HG03521 (cell line): Measurements from ENCODE around the gene PLA2G1B.

Experiments used
- ATAC-seq: cut with Tn5 transposase; IDR thresholded peaks from one replicate; pipeline ENCODE4 v1.9.1; 2021; ENCODE audit warnings: mild to moderate bottlenecking, moderate library complexity; ENCODE audit not compliant: unreplicated experiment

Gene PLA2G1B

DNA sequence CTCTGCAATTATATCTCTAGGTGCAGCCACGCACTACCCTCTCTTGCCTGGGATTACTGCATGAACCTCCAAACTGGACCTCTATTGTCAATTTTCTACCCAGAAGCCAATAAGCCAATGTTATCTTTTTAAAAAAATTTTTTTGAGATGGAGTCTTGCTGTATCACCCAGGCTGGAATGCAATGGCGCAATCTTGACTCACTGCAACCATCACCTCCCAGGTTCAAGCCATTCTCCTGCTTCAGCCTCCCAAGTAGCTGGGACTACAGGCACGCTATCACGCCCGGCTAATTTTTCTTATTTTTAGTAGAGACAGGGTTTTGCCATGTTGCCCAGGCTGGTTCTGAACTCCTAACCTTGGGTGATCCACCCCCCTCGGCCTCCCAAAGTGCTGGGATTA is 50.8 kb downstream of the PLA2G1B start:
- no peak for ATAC-seq
